SU-DHL-6 (cell line): ENCODE results near the gene SAMD4B.

ENCODE experiments used
- EZH2phosphoT487 ChIP-seq: fragments of 200-600 bp; sonication (generic), shearing (Covaris generic); conservative IDR thresholded peaks from 2 replicates; pipeline ENCODE4 v1.6.1; 2018; ENCODE audit warnings: mild to moderate bottlenecking, antibody characterized with exemption, low read length, moderate library complexity, mixed read lengths
- TF ChIP-seq, protein P1 (sequence below): fragments of 200-600 bp; sonication (generic); IDR thresholded peaks from one replicate; pipeline ENCODE4 v1.5.1; 2017; ENCODE audit warnings: antibody characterized with exemption, mild to moderate bottlenecking, low read length, moderate library complexity; ENCODE audit not compliant: insufficient read depth, poor library complexity, severe bottlenecking

DNA sequence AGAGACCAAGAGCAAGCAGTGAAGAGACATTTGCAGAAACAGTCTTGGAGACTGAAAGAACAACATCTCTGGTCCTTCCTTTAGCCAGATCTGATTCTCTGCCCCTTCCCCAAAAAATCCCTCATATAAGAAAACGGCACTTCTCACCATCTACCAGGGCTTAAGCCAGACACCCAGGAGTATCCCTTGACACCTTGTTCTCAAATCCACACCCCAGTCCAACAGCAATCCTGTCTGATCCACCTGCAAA, 68.5 kb downstream of the SAMD4B start:
- TF ChIP-seq, protein P1, sequence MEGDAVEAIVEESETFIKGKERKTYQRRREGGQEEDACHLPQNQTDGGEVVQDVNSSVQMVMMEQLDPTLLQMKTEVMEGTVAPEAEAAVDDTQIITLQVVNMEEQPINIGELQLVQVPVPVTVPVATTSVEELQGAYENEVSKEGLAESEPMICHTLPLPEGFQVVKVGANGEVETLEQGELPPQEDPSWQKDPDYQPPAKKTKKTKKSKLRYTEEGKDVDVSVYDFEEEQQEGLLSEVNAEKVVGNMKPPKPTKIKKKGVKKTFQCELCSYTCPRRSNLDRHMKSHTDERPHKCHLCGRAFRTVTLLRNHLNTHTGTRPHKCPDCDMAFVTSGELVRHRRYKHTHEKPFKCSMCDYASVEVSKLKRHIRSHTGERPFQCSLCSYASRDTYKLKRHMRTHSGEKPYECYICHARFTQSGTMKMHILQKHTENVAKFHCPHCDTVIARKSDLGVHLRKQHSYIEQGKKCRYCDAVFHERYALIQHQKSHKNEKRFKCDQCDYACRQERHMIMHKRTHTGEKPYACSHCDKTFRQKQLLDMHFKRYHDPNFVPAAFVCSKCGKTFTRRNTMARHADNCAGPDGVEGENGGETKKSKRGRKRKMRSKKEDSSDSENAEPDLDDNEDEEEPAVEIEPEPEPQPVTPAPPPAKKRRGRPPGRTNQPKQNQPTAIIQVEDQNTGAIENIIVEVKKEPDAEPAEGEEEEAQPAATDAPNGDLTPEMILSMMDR: no peak
- TF ChIP-seq EZH2phosphoT487: no peak
